ENCODE results near the gene SCUBE2.
"Not testable (repeated sequence)": the region's sequence is repeated elsewhere in the genome, so short reads cannot be mapped to it uniquely, and the experiment has no call there.

The SCUBE2 gene

DNA sequence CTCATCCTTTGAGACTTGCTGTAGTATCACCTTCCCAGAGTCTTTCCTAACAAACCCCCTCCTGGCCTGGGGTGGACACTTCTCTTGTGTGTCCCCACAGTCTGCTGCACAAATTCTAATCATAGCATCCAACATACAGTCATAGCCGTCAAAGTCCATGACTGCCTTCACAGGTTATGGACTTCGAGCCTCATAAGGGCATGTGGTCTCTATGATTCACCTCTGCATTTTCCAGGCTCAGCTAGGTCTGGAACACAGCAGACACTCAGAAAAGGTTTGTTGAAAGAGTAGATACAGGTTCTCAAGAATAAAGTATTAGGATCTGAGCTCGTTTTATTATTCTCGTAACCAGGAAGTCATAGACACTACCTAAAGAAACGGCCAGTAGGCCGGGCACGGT is 13.2 kb upstream of the SCUBE2 start:
- DNase-seq (ENCODE audit: low read depth in 2 of 2), result no peak

- DNase-seq (ENCODE audit: low read depth in 2 of 2), result no peak
Observed at GRCh38 chr11:9103542-9104276, 12.3 kb upstream of the SCUBE2 start.

- DNase-seq (ENCODE audit: low read depth in 2 of 2), result no peak
Observed at GRCh38 chr11:9099617-9100016, 8.2 kb upstream of the SCUBE2 start.

- DNase-seq (ENCODE audit: low read depth in 2 of 2), result not testable (repeated sequence)
Observed at GRCh38 chr11:9098455-9098854, 7.1 kb upstream of the SCUBE2 start.

- not testable (repeated sequence) for DNase-seq (ENCODE audit: low read depth in 2 of 2)
Observed at GRCh38 chr11:9097186-9097943, 6.0 kb upstream of the SCUBE2 start.

DNA sequence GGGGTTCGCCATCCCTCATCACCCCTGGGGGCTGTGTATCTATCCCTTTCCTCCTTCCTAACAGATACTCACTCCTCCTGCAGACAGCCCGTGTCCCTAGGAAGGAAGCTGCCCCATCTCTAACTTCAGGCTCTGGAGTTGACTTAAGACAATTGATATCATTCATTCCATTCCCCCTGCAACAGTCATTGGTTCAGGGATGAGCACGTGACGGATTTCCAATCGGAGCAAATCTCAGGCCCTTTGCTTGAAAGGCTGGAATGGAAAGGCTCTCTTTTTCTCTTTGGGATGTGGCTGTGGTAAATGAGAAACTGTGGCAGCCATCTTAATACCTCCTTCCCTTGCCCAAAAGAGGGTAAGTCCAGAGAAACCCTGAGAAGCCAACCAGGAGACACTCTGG is 5.0 kb upstream of the SCUBE2 start:
- no peak for DNase-seq (ENCODE audit: low read depth in 2 of 2)

DNA sequence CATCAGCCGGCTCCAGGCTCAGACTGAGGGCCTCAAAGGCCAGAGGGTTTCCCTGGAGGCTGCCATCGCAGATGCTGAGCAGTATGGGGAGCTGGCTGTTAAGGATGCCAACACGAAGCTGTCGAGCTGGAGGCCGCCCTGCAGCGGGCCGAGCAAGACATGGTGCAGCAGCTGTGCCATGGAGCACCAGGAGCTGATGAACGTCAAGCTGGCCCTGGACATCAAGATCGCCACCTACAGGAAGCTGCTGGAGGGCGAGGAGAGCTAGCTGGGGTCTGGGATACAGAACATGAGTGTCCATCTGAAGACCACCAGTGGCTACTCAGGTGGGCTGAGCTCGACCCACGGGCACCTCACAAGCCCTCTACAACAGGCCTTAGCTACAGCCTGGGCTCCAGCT is 4.0 kb upstream of the SCUBE2 start:
- DNase-seq (ENCODE audit: low read depth in 2 of 2), result no peak

DNA sequence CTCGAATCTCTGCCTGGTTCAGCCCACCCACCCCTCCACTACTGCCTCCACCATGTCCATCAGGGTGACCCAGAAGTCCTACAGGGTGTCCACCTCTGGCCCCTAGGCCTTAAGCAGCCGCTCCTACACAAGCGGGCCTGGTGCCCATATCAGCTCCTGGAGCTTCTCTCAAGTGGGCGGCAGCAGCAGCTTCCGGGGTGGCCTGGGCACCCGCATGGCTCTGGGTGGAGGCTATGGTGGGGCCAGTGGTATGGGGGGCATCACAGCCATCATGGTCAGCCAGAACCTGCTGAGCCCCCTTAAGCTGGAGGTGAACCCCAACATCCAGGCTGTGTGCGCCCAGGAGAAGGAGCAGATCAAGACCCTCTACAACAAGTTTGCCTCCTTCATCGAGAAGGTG is 3.0 kb upstream of the SCUBE2 start:
- no peak for DNase-seq (ENCODE audit: low read depth in 2 of 2)

DNA sequence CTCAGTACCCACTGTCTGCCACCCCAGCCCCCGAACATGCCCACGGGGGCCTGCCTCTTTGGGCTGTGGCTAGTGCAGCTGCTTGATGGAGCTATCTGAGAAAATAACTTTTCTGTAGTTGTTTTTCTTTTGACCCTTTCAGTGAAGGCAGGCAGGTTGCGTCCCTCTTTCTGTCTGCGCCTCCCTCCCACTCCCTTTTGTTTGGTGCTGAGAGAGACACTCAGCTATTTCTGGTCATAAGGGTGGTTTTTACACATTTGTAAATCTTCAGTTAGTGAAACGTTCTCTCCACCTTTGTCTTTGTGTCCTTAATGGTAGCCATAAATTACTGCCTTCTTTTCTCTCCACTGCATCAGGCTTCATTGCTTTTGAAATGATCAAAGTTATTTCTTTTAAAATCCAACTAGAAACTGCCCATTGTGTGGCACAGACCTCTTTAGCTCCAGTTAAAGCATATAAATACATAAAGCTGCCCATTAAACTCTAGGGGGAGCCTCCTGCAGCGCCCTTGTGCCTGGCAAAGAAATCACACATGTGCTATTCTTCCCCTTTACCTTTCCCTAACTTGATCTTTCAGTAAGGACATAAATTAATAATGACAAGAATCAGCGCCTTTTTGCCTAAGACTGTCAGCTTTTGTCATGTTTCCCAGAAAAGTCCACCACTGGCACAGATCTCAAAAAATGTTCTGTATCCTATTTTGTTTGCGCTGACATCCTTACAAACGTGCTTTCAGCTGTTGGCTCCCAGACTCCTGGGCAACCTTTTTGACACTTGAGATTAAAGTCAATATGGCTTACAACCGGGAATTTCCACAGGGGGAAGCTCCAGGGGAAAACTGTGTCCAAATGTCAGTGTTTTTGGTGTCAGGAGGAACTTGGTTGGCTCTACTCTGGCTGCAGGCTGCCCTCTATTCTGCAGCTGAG is 1.7 kb upstream of the SCUBE2 start:
- DNase-seq (ENCODE audit: low read depth in 2 of 2), result no peak

DNA sequence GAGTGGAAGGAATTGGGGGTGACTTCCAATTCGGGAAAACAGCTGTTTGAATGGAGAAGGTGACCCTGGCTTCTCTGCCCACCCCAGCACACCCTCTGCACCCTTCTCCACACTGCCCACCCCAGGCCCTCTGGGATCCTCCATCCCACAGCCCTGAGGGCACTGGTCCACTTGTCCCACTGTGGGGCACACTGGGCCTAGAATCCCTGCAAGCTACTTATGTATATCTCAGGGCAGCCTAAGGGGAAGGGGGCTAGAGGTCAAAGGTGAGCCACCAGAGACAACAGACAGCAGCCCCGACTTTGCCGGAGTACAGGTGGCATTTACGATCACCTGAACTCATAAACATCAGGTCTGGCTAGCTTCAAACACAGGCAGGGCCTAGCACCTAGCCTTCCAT is 673 bp upstream of the SCUBE2 start:
- no peak for DNase-seq (ENCODE audit: low read depth in 2 of 2)

- DNase-seq (ENCODE audit: low read depth in 2 of 2), result no peak
Observed at GRCh38 chr11:9090488-9091043, 833 bp downstream of the SCUBE2 start.

- DNase-seq (ENCODE audit: low read depth in 2 of 2), result no peak
Observed at GRCh38 chr11:9089636-9090035, 1.8 kb downstream of the SCUBE2 start.

GRCh38 chr11:9089061-9089460 is 2.3 kb downstream of the SCUBE2 start:
- DNase-seq (ENCODE audit: low read depth in 2 of 2), result no peak

DNA sequence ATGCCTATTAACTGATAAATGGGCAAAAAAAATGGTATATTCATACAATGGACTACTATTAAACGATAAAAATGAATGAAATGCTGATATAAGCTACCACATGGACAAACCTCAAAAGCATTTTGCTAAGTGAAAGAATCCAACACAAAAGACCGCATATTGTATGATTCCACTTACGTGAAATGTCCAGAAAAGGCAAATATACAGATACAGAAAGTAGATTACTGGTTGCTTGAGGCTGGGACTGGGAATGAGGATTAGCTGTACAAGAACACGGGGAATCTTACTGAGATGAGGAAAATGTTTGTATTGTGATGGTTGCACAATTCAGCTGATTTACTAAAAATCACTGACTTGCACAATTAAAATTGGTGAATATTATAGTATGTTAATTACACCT is 8.8 kb downstream of the SCUBE2 start:
- no peak for DNase-seq (ENCODE audit: low read depth in 2 of 2)

- DNase-seq (ENCODE audit: low read depth in 2 of 2), result no peak
Observed at GRCh38 chr11:9081153-9081552, 10.2 kb downstream of the SCUBE2 start.

DNA sequence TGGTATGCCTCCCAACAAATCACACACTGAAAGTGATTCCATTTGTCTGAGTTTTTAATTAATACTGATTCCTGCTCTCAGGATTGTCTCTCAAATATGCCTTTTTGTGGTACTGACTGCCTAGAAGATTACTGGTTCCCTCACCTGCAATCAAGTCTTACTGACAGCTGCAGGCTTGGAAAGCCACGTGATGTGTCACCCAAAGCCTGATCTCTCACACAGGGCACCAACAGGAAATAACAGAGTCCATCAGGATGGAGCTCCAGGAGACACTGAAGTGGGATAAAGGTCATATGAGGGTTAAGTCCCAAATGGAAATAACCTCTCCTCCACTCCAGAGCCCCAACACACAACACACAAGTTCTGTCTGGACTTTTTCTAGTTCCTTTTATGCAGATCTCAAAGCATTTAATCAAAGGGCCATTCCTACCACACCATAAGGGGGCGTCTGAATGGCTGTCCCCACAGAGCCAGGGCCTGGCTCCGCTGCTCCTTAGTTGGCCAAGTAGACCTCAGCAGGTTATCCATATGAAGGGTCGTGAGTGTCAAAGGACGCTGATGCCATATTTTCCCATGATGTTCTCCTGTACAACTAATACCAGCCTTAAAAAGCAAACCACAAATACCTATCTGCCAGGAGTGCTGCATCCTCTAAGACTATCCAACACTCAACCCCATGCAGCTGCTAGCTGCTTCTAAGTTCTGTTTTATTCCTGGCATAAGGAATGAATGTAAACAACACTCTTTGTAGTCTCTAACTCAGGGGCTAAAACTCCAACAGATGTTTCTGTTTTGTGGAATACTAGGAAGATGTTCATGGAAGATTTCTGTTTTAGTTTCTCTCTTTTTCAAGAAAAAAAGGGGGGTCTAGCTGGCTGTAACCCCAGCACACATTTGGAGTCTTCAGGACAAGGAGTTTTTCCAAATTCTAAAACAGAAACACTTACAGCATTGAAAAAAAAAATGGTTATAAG is 13.0 kb downstream of the SCUBE2 start:
- DNase-seq (ENCODE audit: low read depth in 2 of 2), result no peak

DNA sequence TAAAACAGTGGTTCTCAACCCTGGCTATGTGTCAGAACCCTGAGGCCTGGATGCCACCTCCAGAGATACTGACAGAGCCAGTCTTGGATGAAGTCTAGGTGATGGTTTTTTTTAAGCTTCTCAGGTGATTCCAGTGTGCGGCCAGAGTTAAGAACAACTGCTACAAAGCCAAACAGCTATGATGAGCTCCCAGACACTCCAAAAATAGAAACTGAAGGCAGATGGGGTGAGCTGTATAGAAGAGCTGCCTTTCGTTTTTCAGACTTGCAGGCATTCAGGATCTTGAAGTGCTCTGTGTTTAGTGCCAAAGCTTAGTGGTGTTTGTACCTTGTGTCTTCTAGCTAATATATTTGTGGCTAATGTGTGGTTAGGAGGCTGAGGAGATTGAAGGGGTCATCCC is 14.2 kb downstream of the SCUBE2 start:
- DNase-seq (ENCODE audit: low read depth in 2 of 2), result no peak

- DNase-seq (ENCODE audit: low read depth in 2 of 2), result no peak
Observed at GRCh38 chr11:9076661-9077060, 14.7 kb downstream of the SCUBE2 start.

- no peak for DNase-seq (ENCODE audit: low read depth in 2 of 2)
Observed at GRCh38 chr11:9076046-9076445, 15.4 kb downstream of the SCUBE2 start.

GRCh38 chr11:9075556-9075955 is 15.8 kb downstream of the SCUBE2 start:
- no peak for DNase-seq (ENCODE audit: low read depth in 2 of 2)

Data from fibroblast of skin of left biceps (primary cell).